Measurements from ENCODE around the gene PRG3. TPM values are rescaled to one million over a fixed set of nuclear protein-coding genes. Genes with fewer than 3 reads are reported as not detected.

PRG3 gene
- total and polyA plus RNA-seq, 9 of the 15 experiments (the other 6 are each of a cell fraction or from before 2014, with no cell fraction given), result 0.18 to 0.55 (median 0.38) TPM; not detected in 6

- Histone ChIP-seq H3K9me3 (replicated peaks; ENCODE audit: control insufficient read depth, insufficient read depth, low read depth, low read length) (no peaks in the 10 kb centered on the region), H3K4me1 (replicated peaks in 1 of 2; ENCODE audit: control insufficient read depth in 2 of 2, insufficient read depth in 2 of 2, low read length in 2 of 2) (peaks cover 25 to 30% of the 10 kb centered on the region in 2 experiments), H3K4me2 (ENCODE audit: insufficient read depth, low read length) (no peak overlapping the region), H3K9me1 (ENCODE audit: control insufficient read depth, insufficient read depth, low read length) (no peaks in the 10 kb centered on the region), H3K27me3 (ENCODE audit: control insufficient read depth in 2 of 2, insufficient read depth in 2 of 2, low read length in 2 of 2) (peaks cover 6 to 7% of the 10 kb centered on the region in 2 experiments; a peak in 1 of 5 replicates), H3K27ac (ENCODE audit: extremely low read depth, low read depth, low read length) (no peak overlapping the region), H3K9ac (ENCODE audit: insufficient read depth in 1 of 2, low read depth in 2 of 2, low read length in 2 of 2) (no peak overlapping the region), H3K4me3 (no peak overlapping the region), H4K20me1 (replicated peaks; ENCODE audit: control insufficient read depth, insufficient read depth, low read length) (no peaks in the 10 kb centered on the region), H3K36me3 (ENCODE audit: control insufficient read depth, insufficient read depth, low read length) (no peaks in the 10 kb centered on the region), H3K79me2 (ENCODE audit: control insufficient read depth, insufficient read depth, low read length) (no peaks in the 10 kb centered on the region), H2AFZ (ENCODE audit: low read depth, low read length) (no peak overlapping the region)
- in situ Hi-C loops (cut with MboI), result no loop called here
- peak; percentile 36 for ATAC-seq
- intact Hi-C loops (cut with micrococcal nuclease), result no loop called here
- ChIA-PET CTCF (ENCODE audit: low intra/inter-chr PET ratio) (no interaction called here), POLR2A (interaction anchor here (0.6 to 1.4 kb wide), 5 partner anchors 9 to 143 kb away, joined by 3 to 7 read pairs (median 4); no protein-coding TSS in a partner anchor)
- FAIRE-seq, result peak; percentile 61
- peak in 3 of 4 experiments; percentile 58 to 68 (median 59) for DNase-seq (ENCODE audit: extremely low read depth in 1 of 4, low spot score in 3 of 4)
- BruUV-seq (replicated peaks), result no TSS peak
- WGBS (ENCODE audit: insufficient coverage, low coverage, missing lambda C conversion rate), result 3% methylated on average over 10 of the region's 10 CpGs
- TF ChIP-seq CTBP1 (IDR thresholded peaks at IDR 0.05; ENCODE audit: borderline replicate concordance) (no peak), HDAC2 (IDR thresholded peaks at IDR 0.05) (peak; percentile 79), ERF (CRISPR knock-in tag; IDR thresholded peaks at IDR 0.05) (no peak), MIER1 (IDR thresholded peaks at IDR 0.05; ENCODE audit: low read depth) (peak; percentile 98), NR3C1 (CRISPR knock-in tag; IDR thresholded peaks at IDR 0.05) (0 out of 2 replicates have a peak, but pooled peaks have one; percentile 65), ETV1 (tag; conservative IDR thresholded peaks at IDR 0.05; ENCODE audit: low read depth) (no peak)
- TF ChIP-seq, protein P1, sequence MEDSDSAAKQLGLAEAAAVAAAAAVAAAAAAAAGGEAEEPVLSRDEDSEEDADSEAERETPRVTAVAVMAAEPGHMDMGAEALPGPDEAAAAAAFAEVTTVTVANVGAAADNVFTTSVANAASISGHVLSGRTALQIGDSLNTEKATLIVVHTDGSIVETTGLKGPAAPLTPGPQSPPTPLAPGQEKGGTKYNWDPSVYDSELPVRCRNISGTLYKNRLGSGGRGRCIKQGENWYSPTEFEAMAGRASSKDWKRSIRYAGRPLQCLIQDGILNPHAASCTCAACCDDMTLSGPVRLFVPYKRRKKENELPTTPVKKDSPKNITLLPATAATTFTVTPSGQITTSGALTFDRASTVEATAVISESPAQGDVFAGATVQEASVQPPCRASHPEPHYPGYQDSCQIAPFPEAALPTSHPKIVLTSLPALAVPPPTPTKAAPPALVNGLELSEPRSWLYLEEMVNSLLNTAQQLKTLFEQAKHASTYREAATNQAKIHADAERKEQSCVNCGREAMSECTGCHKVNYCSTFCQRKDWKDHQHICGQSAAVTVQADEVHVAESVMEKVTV (CRISPR knock-in tag; IDR thresholded peaks at IDR 0.05), result no peak
- TF ChIP-seq, protein P2, sequence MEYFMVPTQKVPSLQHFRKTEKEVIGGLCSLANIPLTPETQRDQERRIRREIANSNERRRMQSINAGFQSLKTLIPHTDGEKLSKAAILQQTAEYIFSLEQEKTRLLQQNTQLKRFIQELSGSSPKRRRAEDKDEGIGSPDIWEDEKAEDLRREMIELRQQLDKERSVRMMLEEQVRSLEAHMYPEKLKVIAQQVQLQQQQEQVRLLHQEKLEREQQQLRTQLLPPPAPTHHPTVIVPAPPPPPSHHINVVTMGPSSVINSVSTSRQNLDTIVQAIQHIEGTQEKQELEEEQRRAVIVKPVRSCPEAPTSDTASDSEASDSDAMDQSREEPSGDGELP (CRISPR knock-in tag; IDR thresholded peaks at IDR 0.05; ENCODE audit: borderline replicate concordance), result 0 out of 2 replicates have a peak, but pooled peaks have one; percentile 25
- TF ChIP-seq, protein P3, sequence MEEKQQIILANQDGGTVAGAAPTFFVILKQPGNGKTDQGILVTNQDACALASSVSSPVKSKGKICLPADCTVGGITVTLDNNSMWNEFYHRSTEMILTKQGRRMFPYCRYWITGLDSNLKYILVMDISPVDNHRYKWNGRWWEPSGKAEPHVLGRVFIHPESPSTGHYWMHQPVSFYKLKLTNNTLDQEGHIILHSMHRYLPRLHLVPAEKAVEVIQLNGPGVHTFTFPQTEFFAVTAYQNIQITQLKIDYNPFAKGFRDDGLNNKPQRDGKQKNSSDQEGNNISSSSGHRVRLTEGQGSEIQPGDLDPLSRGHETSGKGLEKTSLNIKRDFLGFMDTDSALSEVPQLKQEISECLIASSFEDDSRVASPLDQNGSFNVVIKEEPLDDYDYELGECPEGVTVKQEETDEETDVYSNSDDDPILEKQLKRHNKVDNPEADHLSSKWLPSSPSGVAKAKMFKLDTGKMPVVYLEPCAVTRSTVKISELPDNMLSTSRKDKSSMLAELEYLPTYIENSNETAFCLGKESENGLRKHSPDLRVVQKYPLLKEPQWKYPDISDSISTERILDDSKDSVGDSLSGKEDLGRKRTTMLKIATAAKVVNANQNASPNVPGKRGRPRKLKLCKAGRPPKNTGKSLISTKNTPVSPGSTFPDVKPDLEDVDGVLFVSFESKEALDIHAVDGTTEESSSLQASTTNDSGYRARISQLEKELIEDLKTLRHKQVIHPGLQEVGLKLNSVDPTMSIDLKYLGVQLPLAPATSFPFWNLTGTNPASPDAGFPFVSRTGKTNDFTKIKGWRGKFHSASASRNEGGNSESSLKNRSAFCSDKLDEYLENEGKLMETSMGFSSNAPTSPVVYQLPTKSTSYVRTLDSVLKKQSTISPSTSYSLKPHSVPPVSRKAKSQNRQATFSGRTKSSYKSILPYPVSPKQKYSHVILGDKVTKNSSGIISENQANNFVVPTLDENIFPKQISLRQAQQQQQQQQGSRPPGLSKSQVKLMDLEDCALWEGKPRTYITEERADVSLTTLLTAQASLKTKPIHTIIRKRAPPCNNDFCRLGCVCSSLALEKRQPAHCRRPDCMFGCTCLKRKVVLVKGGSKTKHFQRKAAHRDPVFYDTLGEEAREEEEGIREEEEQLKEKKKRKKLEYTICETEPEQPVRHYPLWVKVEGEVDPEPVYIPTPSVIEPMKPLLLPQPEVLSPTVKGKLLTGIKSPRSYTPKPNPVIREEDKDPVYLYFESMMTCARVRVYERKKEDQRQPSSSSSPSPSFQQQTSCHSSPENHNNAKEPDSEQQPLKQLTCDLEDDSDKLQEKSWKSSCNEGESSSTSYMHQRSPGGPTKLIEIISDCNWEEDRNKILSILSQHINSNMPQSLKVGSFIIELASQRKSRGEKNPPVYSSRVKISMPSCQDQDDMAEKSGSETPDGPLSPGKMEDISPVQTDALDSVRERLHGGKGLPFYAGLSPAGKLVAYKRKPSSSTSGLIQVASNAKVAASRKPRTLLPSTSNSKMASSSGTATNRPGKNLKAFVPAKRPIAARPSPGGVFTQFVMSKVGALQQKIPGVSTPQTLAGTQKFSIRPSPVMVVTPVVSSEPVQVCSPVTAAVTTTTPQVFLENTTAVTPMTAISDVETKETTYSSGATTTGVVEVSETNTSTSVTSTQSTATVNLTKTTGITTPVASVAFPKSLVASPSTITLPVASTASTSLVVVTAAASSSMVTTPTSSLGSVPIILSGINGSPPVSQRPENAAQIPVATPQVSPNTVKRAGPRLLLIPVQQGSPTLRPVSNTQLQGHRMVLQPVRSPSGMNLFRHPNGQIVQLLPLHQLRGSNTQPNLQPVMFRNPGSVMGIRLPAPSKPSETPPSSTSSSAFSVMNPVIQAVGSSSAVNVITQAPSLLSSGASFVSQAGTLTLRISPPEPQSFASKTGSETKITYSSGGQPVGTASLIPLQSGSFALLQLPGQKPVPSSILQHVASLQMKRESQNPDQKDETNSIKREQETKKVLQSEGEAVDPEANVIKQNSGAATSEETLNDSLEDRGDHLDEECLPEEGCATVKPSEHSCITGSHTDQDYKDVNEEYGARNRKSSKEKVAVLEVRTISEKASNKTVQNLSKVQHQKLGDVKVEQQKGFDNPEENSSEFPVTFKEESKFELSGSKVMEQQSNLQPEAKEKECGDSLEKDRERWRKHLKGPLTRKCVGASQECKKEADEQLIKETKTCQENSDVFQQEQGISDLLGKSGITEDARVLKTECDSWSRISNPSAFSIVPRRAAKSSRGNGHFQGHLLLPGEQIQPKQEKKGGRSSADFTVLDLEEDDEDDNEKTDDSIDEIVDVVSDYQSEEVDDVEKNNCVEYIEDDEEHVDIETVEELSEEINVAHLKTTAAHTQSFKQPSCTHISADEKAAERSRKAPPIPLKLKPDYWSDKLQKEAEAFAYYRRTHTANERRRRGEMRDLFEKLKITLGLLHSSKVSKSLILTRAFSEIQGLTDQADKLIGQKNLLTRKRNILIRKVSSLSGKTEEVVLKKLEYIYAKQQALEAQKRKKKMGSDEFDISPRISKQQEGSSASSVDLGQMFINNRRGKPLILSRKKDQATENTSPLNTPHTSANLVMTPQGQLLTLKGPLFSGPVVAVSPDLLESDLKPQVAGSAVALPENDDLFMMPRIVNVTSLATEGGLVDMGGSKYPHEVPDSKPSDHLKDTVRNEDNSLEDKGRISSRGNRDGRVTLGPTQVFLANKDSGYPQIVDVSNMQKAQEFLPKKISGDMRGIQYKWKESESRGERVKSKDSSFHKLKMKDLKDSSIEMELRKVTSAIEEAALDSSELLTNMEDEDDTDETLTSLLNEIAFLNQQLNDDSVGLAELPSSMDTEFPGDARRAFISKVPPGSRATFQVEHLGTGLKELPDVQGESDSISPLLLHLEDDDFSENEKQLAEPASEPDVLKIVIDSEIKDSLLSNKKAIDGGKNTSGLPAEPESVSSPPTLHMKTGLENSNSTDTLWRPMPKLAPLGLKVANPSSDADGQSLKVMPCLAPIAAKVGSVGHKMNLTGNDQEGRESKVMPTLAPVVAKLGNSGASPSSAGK (IDR thresholded peaks at IDR 0.05), result no peak
Observed at GRCh38 chr11:57379732-57380131, 1.2 kb downstream of the PRG3 start.

Data from K562 (cell line).